Occipital lobe (tissue), 2 donors: ENCODE measurements around the gene PSAT1. TPM values are rescaled to one million over a fixed set of nuclear protein-coding genes. Genes with fewer than 3 reads are reported as not detected.
A peak's percentile ranks its signal among the peaks of the same experiment; 100 is the strongest.
"Not testable (repeated sequence)": the region's sequence is repeated elsewhere in the genome, so short reads cannot be mapped to it uniquely, and the experiment has no call there.

ENCODE experiments used
- DNase-seq: peaks from one replicate; lab custom pipeline; 2025; lab: John Stamatoyannopoulos, UW
- total RNA-seq: library from RNA; depleted of rRNA; stranded (reverse); fragments of >200 nt; gene quantifications from one replicate; pipeline ENCODE4 v1.2.3, GENCODE V29; 2014

The PSAT1 gene
- 31.8 TPM for total RNA-seq

DNA sequence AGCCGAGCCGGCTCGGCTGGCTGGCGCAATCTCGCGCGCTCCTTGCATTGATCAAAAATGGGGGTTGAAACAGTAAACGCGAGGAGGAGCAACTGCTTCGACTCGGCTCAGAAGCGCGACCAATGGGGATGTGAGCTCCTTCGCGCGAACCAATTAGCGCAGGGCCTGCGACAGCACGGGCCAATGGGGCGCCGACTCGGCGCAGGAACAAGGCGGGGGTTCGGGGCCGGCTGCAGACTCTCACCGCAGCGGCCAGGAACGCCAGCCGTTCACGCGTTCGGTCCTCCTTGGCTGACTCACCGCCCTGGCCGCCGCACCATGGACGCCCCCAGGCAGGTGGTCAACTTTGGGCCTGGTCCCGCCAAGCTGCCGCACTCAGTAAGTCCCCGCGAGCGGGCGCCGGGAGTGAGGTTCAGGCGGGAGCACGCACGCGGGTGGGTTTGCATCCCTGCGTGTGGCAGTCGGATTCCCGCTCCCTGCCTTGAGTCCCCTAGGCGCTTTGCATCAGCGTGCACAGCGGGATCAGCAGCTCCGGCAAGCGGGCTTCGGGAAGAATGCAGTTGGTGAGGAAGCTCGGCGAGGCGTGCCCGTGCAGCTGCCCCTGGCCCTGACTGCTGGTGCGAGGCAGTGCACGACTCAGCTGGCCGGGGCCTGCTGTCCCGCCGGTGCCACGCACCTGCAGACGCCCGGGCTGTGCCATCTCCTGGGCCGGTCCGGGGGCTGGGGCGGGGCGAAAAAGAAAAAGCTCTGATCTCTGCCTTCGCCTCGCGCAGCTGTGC is at the start of gene PSAT1:
PSAT1 (plus strand) TSS at position 233 of the 779 bp plus-strand sequence; CDS start at position 319, 86 bp downstream.
- peak; percentile 90 for DNase-seq

DNA sequence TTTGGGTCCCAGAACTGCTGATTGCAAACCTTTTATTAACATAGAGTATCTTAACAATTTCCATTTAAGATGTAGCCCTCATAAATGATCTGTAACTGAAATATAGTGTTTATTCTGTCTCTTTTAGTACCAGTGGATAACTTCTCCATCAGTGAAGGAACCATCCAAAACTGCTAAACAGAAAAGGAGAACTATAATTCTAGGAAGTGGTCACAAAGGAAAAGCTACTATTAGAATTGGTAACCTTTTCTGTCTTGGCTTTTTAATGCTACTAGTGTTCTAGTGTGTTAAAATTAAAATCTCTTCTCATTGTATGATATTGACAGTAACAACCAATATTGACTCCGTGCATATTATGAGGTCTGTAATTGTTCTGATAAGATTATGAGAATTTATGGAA is 48.3 kb upstream of the PSAT1 start:
- DNase-seq, result no peak

DNA sequence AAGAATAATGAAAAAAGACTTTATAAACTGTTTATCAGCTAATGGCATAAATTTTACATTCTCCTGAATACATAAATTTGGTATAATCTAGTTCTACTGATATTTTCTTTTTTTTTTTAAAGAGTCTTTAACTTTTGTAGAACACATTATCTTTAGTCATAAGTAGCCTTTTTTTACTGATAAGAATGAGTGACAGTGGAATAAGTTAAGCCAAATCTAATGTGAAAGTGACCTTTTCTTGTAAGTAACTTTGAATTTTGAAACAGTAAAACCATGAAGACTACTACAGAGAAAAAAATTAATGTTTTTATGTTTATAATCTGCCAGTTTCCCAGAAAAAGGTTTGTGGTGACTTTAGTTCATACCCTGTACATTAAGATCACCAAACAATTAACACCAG is 47.4 kb upstream of the PSAT1 start:
- no peak for DNase-seq

DNA sequence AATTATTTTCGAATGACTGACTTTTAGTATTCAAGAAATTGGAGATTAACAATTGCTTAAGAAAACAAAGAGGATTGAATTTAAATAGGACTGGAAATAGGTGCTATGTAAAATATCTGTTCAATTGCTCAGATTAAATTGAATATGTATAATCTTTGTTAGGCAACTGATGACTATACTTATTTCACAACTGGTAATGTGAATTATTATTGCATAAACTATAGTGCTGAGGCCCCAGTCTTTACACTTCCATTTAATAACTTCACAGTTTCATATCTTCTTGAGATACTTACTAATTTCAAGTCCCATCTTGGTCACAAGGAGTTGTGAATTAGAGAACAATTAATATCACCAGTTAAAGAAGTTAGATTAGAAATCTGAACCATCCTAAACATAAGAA is 44.3 kb upstream of the PSAT1 start:
- no peak for DNase-seq

DNA sequence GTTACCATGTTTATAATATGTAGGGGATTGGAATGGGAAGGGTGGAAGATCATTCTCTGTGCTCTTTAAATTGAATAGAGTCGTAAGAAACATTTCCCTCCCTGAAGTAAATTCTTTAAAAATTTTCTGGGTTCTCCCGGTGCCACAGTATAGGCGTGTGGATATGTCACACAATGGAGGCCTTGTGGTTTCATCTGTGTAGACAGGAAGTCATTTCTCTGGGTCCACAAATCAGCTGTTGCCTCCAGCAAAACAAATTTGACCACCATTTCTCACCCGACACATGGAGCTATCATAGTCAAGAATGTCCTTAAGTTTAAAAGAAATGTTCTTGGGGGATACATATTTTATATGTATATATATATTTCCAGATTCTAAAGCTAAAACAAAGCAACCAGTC is 43.6 kb upstream of the PSAT1 start:
- DNase-seq, result no peak

DNA sequence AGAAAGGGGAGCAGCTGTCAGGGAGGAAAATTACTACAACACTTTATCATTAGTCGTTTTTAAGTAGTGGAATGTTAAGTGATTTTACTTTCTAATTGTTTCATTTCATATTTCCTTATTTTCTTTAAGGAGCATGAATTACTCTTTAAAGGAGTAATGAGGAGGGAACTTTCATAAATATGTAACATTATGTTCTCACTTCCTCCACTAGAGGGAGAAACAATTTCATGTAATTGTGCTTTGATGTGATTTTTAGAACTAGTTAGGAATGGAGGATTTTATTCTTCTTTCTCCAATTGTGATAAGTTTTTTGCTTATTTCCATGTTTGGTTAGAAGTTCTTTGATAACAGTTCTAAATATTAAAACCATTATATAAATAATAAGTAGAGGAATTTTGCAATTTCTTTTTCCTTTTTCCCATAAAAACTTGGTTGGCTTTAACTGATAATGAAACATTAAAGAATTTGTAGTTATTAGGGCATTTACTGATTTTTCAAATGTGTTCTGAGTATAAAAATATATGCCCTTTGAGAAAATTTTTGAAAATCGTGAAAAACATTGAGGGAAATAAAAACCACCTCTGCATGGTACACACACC is 35.4 kb upstream of the PSAT1 start:
- no peak for DNase-seq

DNA sequence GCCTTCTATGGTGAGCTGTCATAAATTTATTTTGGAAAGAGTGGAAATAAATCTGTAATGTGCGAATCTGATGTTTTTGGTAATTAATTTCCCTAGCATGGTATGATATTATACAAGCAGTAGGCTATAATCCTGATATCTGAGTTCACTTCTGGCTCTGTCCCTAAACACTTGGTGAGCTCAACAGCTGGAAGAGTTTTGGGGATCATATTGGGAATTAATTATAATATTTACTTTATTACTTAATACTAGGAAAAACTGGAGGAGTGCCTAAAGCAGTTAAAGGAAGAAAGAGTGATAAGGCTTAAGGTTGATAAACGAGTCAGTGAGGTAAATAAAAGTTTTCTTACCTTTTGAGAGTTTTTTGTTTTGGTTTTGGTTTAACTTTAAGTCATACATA is 34.3 kb upstream of the PSAT1 start:
- DNase-seq, result no peak

DNA sequence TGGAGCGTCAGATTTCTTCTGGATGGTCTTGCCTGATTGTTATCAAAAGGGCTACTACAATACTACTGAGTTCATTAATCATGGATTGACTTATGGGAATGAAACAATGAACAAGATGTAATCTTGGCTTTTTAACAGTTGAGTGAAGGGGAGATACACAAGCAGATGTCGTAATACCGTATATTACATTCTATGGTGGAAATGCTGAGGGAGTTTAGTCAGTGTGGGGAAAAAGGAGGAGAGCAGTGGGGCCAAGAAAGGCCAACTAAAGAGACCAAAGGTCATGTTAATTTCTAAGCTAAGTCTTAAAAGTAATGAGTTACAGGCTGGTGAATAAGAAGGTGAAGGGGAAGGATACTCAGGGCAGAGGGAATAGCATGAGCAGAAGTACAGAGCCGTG is 29.0 kb upstream of the PSAT1 start:
- no peak for DNase-seq

DNA sequence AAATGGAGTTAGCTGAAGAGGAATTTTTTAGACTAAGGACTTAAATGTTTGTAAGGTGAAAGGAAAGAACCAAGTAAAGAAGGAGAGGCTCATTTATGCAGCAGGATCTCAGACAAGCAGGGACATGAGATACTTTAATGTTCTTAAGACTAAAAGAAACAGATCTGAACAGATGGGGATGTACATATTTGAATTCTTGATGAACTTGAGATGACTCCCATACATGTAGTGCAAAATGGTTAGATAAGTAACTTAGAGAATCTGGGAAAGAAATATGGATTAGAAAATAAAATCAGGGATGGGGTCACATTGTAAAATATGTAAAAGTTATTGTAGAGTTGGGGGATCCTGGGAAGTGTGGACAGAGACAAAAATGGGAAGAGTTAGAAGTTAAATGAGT is 27.1 kb upstream of the PSAT1 start:
- DNase-seq, result no peak

DNA sequence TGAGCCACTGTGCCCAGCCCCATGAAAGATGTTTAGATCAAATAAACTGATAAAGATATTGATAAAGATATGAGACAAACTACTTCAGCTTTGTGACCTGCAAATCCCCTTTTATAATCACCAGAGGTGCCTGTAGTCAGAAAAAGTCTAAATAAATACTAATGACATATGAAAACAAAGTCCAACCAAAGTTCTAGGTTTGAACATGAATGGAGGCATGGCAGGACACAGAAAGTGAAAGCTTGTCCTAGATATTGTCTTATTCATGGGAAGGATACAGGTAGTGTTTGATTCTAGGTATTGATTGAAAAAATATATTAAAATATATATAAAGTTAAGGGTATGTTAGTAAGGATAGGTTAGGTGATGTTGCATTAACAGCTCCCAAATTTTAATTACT is 24.6 kb upstream of the PSAT1 start:
- DNase-seq, result no peak

DNA sequence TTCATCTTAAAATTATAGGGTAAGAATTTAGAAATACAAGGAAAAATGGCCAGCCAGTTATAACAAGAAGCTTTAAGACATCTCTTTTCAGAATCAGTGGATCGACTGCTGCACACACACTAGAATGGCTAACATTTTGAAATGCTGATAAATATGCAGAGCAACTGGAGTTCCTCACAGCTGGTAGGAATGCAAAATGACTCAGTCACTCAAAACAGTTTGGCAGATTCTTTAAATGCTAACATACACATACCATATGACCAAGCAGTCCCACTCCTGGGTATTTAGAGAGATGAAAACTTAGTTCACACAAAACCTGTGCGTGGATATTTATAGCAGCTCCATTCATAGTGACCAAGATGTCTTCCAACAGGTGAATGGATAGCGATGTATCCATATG is 23.2 kb upstream of the PSAT1 start:
- DNase-seq, result no peak

DNA sequence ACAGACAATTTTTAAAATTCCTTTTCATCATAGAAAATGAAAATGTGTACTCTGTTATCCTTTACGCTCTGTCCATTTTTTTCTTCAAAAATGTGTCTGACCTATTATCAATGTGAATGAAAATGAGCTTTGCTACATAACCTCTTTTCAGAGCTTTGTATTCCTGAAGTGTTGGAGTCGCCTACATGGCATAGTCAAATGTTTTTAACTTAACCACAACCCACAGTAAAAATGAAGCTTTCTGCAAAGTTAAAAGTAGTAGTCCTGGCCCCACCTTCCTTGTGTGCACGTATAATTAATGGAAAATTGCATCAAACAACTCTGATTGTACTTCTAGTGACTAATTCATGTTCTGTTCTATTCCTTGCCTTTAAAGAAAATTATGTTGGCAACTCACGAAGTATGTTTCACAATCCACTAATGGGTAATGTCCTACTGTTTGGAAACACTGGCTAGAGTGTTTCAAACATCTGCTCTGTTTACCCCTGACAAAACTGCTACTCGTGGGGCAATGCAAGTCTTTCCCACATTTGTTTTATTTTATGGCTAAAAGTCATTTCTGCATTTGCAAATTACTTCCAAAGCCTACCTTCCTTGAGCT is 18.6 kb upstream of the PSAT1 start:
- no peak for DNase-seq

DNA sequence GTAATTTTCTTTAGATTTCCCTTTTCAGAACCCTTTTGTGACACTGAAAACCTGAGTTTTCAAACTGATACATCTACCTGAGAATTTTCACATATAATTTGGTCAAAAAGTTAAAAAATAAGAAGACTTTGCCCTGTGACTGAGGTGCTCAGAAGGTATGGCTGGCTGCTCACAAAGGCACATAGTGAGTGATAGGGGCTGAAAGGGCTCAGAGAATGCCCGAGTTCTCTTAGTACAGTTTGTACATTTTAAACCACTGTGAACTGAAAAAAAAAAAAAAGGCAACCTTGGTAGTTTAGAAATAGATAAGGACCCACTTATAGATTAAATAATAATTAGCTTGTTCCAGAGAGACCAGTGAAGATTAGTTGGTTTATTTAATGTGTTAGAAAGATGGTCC is 18.1 kb upstream of the PSAT1 start:
- DNase-seq, result no peak

DNA sequence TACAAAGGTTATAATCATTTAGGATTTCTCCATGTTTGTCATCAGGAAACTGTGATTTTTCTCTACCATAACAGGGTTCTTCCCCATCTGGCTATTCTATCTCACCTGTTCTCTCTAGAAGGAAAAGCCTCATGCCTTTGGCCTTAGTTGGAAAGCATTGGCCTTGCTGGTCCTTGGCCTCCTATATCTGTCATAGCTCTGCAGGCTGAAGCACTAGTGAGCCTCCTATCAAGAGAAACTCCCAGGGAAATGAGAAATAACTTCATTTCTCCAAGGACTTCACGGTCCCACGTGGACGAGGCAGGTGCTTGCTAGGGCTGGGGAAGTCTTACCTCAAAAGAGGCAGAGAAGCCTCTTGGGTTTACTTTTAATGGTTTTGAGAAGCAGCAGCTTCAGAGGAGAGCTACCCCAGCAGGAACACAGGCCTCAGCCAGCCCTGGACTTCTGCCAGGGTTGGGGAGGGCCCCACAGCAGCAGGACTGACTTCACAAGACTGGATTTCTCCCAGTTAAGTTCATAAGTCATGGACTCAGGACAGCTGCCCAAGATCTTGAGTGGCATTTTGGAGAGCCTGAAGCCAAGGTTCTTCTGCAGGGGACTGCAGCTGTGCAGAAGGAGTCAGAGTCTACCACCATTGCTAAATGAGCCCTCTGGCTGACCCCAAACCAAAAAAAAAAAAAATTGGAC is 15.8 kb upstream of the PSAT1 start:
- DNase-seq, result no peak

DNA sequence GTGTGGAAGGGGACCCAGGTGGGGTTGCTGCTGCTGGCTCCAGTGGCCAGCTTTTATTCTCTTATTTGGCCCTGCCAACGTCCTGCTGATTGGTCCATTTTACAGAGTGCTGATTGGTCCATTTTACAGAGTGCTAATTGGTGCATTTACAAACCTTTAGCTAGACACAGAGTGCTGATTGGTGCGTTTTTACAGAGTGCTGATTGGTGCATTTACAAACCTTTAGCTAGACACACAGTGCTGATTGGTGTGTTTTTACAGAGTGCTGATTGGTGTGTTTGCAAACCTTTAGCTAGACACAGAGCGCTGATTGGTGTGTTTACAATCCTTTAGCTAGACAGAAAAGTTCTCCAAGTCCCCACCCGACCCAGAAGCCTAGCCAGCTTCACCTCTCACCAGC is 12.7 kb upstream of the PSAT1 start:
- not testable (repeated sequence) for DNase-seq

DNA sequence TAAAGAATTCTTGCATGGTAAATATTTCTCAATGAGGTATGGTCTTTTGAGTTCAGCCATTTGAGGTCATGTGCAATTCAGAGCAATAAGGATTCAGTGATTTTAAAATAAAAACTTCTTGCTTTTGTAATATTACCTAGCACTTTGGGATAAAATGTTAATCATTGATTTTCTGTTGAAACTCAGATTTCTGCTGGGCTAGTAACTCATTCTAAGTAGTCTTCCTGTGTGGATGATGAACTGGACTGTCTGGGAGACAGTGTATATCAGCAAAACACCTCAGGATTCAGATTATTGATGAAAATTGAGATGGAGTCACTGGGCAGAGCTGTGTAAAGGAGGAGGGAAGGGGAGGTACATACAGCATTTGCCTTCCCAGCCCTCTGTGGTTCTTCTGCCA is 10.8 kb upstream of the PSAT1 start:
- DNase-seq, result no peak

DNA sequence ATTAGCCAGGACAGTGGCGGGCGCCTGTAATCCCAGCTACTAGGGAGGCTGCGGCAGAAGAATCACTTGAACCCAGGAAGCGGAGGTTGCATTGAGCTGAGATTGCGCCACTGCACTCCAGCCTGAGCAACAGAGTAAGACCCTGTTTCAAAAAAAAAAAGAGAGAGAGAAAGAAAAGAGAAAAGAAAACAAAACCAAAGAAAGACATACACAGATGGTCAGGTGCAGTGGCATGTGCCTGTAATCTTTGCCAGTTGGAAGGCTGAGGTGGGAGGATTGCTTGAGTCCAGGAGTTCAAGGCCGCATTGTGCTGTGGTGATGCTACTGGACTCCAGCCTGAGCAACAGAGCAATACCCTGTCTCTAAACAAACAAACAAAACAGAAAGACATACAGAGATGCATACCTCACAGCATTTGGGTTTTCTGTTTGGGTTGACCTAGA is 10.0 kb upstream of the PSAT1 start:
- no peak for DNase-seq

DNA sequence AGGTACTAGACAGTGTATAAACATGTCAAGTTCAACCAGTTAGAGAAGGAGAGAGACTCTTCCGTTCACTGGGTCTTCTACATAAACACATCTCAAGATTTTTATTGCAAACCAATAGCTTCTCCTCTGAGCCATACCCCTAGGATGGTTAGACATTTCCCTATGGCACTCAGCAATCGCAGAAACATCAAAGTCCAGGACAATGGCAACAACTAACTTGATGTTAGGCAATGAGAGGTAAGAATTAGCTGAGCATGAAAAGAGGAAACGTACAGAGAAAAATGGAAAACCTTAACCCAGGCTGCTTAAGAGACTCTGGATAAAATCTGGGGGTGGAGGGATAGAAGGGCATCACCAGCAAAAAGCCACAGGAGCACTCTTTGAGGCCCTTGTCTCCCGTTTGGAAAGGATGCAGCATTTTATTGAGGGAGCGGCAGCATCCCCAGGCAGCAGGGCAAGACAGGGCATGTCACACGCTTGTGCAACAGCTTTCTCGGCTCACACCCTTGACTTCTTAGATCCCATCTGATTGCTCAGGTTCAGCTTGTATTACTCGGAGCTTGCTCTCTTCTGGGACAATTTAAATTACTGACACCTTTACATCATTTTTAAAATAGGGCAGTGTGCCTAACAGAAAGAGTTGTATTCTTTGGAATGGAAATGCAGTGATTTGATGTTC is 8.6 kb upstream of the PSAT1 start:
- no peak for DNase-seq

DNA sequence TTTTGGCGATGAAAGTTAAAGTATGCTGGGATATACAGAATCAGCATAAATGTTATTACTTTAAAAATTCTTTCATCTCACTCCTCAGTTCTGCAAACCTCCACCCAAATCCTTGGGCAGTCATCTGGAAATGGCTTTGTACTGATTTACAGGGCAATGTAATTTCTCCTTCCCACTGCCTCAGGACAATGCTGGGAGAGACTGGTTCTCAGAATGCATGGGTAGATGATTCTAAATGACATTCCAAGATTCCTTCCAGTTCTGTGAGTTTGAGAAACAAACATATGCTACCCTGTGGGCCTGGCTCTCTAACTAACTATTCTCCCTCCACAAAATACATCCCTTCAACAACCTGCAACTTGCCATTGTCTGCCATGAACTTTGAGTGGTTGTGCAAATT is 7.5 kb upstream of the PSAT1 start:
- DNase-seq, result no peak

DNA sequence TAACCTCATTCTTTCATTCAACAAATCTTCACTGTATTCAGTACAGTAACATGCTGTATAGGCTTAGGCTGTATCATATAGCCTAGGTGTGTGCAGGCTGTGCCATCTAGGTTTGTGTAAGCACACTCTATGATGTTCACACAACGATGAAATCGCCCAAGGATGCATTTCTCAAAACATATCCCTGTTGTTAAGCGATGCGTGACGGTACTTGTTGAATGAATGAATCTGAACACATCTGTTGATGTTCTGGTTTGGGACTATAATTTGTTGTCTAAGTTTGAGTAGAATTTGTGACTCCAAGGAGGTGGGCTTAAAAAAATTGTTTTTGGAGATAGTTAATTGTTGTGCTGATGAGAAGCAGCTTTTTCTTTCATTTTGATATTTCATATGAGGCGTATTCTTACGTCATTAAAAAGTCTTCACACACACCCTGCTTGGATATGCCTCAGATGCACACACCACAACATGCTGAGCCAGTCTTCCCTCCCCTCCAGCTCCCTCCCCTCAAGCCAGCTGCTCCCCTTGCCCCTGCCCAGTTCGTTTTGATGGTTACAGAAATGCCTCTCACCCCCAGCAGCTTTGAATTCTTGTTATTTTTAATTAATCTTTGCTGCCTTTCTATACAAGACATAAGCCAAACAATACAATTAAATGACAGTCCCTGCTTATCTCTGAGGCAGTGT is 5.5 kb upstream of the PSAT1 start:
- DNase-seq, result no peak

DNA sequence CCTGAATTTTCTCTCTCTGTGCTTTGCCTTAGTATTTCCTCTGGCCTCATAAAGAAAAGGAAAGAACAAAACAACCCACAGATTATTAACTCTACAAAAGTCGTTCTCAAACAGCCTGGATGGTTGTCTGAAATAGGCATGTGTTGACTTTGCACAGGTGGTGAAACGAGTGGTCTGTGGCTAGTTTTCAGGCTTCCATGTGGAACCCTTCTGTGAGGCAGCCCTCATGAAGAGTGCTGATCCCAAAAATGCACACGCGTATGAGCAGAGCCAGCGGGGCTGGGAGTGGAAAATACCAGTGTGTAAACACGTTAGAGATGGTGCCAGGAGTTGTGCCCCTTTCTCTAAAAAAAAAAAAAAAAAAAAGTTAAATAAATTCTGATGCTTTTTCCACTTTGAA is 4.9 kb upstream of the PSAT1 start:
- no peak for DNase-seq
